GM19099 (cell line): ENCODE measurements around the gene PFKL.

Experiments
- POLR2A ChIP-seq: IDR thresholded peaks from 3 replicates; pipeline ENCODE4 v1.6.1; 2011; ENCODE audit warnings: low read depth; ENCODE audit not compliant: insufficient read length; ENCODE audit errors: extremely low read depth

The PFKL gene

GRCh38 chr21:44326272-44326647 lies 26.4 kb downstream of the PFKL start:
- no peak for TF ChIP-seq POLR2A

GRCh38 chr21:44326716-44327602 lies 27.1 kb downstream of the PFKL start:
- TF ChIP-seq POLR2A = no peak

GRCh38 chr21:44327603-44327974 lies 27.7 kb downstream of the PFKL start:
- TF ChIP-seq POLR2A = no peak

GRCh38 chr21:44328242-44328895 lies 28.5 kb downstream of the PFKL start:
- no peak for TF ChIP-seq POLR2A

- TF ChIP-seq POLR2A = no peak
Measured at GRCh38 chr21:44329086-44329889, 29.4 kb downstream of the PFKL start.

GRCh38 chr21:44329971-44330681 lies 30.3 kb downstream of the PFKL start:
- peak; percentile 6 for TF ChIP-seq POLR2A

GRCh38 chr21:44330698-44331097 lies 30.8 kb downstream of the PFKL start:
- no peak for TF ChIP-seq POLR2A

GRCh38 chr21:44331209-44331608 lies 31.4 kb downstream of the PFKL start:
- TF ChIP-seq POLR2A = no peak

GRCh38 chr21:44331650-44332307 lies 31.9 kb downstream of the PFKL start:
- TF ChIP-seq POLR2A = no peak

- peak; percentile 24 for TF ChIP-seq POLR2A
Measured at GRCh38 chr21:44332383-44332782, 32.5 kb downstream of the PFKL start.

GRCh38 chr21:44332965-44333364 lies 33.1 kb downstream of the PFKL start:
- no peak for TF ChIP-seq POLR2A

- TF ChIP-seq POLR2A = no peak
Measured at GRCh38 chr21:44333509-44334328, 33.9 kb downstream of the PFKL start.

GRCh38 chr21:44334329-44335030 lies 34.6 kb downstream of the PFKL start:
- TF ChIP-seq POLR2A = no peak

GRCh38 chr21:44335266-44336059 lies 35.6 kb downstream of the PFKL start:
- TF ChIP-seq POLR2A = no peak
